ENCODE data around the gene MATN1. TPM values are rescaled to one million over a fixed set of nuclear protein-coding genes. Genes with fewer than 3 reads are reported as not detected.
A peak's percentile ranks its signal among the peaks of the same experiment; 100 is the strongest.

MATN1 gene
- total RNA-seq, 1 donor from 2014 or later: 0.85 TPM

GRCh38 chr1:30715886-30716285 lies 7.5 kb downstream of the MATN1 start:
- Histone ChIP-seq H3K27me3 (no peaks in the 10 kb centered on the region), H3K9me3 (peaks cover 0 to 4% of the 10 kb centered on the region in 2 donors), H3K4me3 (no peak overlapping the region), H3K36me3 (no peaks in the 10 kb centered on the region), H3K4me1 (peaks cover 0 to 4% of the 10 kb centered on the region in 2 donors), H3K27ac (no peak overlapping the region)
- TF ChIP-seq CTCF (IDR thresholded peaks at IDR 0.05): no peak
- DNase-seq (ENCODE audit: low spot score in 2 of 2): no peak
- intact Hi-C loops (cut with DNase I): loop anchor here (5.0 to 10.0 kb wide), 4 partner anchors 631 to 1831 kb away; partner anchors contain the start of gene TMEM200B

DNA sequence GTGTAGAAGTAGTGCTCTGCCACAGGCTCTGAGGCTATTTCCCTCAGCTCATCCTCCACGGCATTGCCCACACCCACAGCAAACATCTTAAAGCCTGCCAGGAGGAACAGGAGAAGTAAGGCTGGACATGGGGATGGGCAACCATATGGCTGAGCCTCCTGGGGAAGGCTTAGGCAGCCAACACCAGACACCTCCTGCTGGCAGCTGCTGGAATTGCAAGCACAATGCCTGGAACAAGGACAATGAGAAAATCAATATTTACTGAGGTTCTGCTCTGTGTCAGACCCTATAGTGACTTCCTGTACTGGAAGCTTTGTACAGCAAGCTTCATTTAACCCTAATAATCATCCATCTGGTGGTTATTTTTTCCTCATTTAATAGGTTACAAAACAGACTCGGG lies 8.2 kb downstream of the MATN1 start:
- Histone ChIP-seq H3K27ac (no peak overlapping the region), H3K27me3 (no peaks in the 10 kb centered on the region), H3K9me3 (peaks cover 0 to 4% of the 10 kb centered on the region in 2 donors), H3K36me3 (no peaks in the 10 kb centered on the region), H3K4me3 (no peak overlapping the region), H3K4me1 (peaks cover 0 to 4% of the 10 kb centered on the region in 2 donors)
- intact Hi-C loops (cut with DNase I): loop anchor here (5.0 to 10.0 kb wide), 4 partner anchors 630 to 1830 kb away; partner anchors contain the start of gene TMEM200B
- peak in 1 of 3 experiments; percentile 20 for TF ChIP-seq CTCF (IDR thresholded peaks at IDR 0.05)
- DNase-seq (ENCODE audit: low spot score in 2 of 2): no peak

- DNase-seq (ENCODE audit: low spot score in 2 of 2): no peak
- H3K36me3 ChIP-seq: no peaks in the 10 kb centered on the region
- TF ChIP-seq CTCF (IDR thresholded peaks at IDR 0.05): no peak
- H3K27me3 ChIP-seq: no peaks in the 10 kb centered on the region
- H3K27ac ChIP-seq: no peak overlapping the region
- H3K4me1 ChIP-seq: peaks cover 0 to 4% of the 10 kb centered on the region in 2 donors
- intact Hi-C loops (cut with DNase I): loop anchor here (5.0 to 10.0 kb wide), 4 partner anchors 630 to 1830 kb away; partner anchors contain the start of gene TMEM200B
- no peak overlapping the region for H3K4me3 ChIP-seq
- H3K9me3 ChIP-seq: peaks cover 0 to 4% of the 10 kb centered on the region in 2 donors
These were observed 8.8 kb downstream of the MATN1 start for GRCh38 chr1:30714536-30715090.

DNA sequence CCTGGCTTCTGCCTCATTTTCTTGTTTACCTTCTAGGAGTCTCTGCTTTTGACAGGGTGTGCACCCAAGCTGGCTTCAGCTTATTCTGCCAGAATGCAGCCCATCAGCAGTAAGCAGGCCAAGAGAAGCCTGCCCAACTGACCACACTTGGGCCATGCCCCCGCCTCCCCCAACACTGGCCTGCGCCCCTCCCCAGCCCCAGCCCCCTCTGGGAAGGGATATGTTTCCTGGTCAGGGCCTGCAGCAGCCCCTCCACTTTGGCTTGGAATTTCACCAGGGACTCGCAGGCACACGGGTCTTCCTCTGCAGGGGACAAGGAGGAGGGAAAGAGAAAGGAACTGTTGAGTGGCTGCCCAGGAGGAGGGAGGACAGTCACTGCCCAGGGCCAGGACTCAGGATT lies 9.4 kb downstream of the MATN1 start:
- Histone ChIP-seq H3K9me3 (peaks cover 0 to 4% of the 10 kb centered on the region in 2 donors), H3K27ac (peak overlapping the region in 1 of 2 donors; percentile 2), H3K4me1 (peaks cover 0 to 4% of the 10 kb centered on the region in 2 donors), H3K27me3 (no peaks in the 10 kb centered on the region), H3K36me3 (no peaks in the 10 kb centered on the region), H3K4me3 (no peak overlapping the region)
- no peak for TF ChIP-seq CTCF (IDR thresholded peaks at IDR 0.05)
- DNase-seq (ENCODE audit: low spot score in 2 of 2): no peak
- intact Hi-C loops (cut with DNase I): loop anchor here (10.0 kb wide), 2 partner anchors 629 to 1829 kb away; no protein-coding TSS in a partner anchor

GRCh38 chr1:30713311-30713710 lies 10.1 kb downstream of the MATN1 start:
- peaks cover 0 to 4% of the 10 kb centered on the region in 2 donors for H3K9me3 ChIP-seq
- intact Hi-C loops (cut with DNase I): loop anchor here (10.0 kb wide), 2 partner anchors 629 to 1829 kb away; no protein-coding TSS in a partner anchor
- H3K4me3 ChIP-seq: no peak overlapping the region

More at GRCh38 chr1:30713311-30713710, 10.1 kb downstream of the MATN1 start:
- Histone ChIP-seq H3K4me1 (no peaks in the 10 kb centered on the region), H3K27ac (no peak overlapping the region), H3K27me3 (no peaks in the 10 kb centered on the region), H3K36me3 (no peaks in the 10 kb centered on the region)
- DNase-seq (ENCODE audit: low spot score in 2 of 2): no peak
- no peak for TF ChIP-seq CTCF (IDR thresholded peaks at IDR 0.05)

Data from ascending aorta (tissue), 2 donors.